Measurements from ENCODE around the gene SMIM17. TPM values are rescaled to one million over a fixed set of nuclear protein-coding genes. Genes with fewer than 3 reads are reported as not detected.

Gene SMIM17
- polyA plus RNA-seq, 1 of the 3 experiments (the other 2 are of a cell fraction), result 0.05 TPM

- Histone ChIP-seq H3K9me2 (no peaks in the 10 kb centered on the region), H4K20me1 (ENCODE audit: insufficient read depth) (no peaks in the 10 kb centered on the region), H3K4me3 (ENCODE audit: low read depth in 2 of 2, low read length in 1 of 2) (no peak overlapping the region), H3K9ac (no peak overlapping the region), H3F3A (replicated peaks; ENCODE audit: insufficient read depth) (no peaks in the 10 kb centered on the region), H3K36me3 (replicated peaks in 1 of 2; ENCODE audit: control insufficient read depth in 1 of 2, insufficient read depth in 2 of 2, low read length in 1 of 2) (peaks cover 19 to 34% of the 10 kb centered on the region in 2 experiments), H3K27me3 (ENCODE audit: insufficient read depth) (no peaks in the 10 kb centered on the region), H3K79me2 (ENCODE audit: insufficient read depth) (no peaks in the 10 kb centered on the region), H3K9me3 (no peaks in the 10 kb centered on the region), H3K27ac (ENCODE audit: low read depth in 2 of 2, low read length in 1 of 2) (no peak overlapping the region), H3K4me1 (ENCODE audit: control insufficient read depth in 1 of 2, insufficient read depth in 2 of 2, low read depth in 1 of 2, low read length in 1 of 2) (no peaks in the 10 kb centered on the region), H3K4me2 (no peak overlapping the region), H2AFZ (ENCODE audit: low read depth) (no peak overlapping the region)
- TF ChIP-seq FOXM1 (IDR thresholded peaks at IDR 0.05; ENCODE audit: low read depth) (no peak), MXI1 (IDR thresholded peaks at IDR 0.05; ENCODE audit: low read depth, low read length) (no peak), MAX (IDR thresholded peaks at IDR 0.05; ENCODE audit: low read depth) (no peak), CHD2 (IDR thresholded peaks at IDR 0.05; ENCODE audit: low read length, partially characterized antibody) (no peak), YY1 (IDR thresholded peaks at IDR 0.05; ENCODE audit: low read depth) (no peak), EZH2phosphoT487 (IDR thresholded peaks at IDR 0.05; ENCODE audit: borderline replicate concordance, low read depth) (no peak), NRF1 (IDR thresholded peaks at IDR 0.05; ENCODE audit: low read depth, low read length) (no peak), RAD21 (IDR thresholded peaks at IDR 0.05; ENCODE audit: low read length) (no peak), POLR2AphosphoS5 (IDR thresholded peaks at IDR 0.05; ENCODE audit: low read depth, low read length) (no peak), ELF1 (IDR thresholded peaks at IDR 0.05) (no peak), SMC3 (IDR thresholded peaks at IDR 0.05; ENCODE audit: low read depth, low read length) (no peak)
- TF ChIP-seq, protein P1, sequence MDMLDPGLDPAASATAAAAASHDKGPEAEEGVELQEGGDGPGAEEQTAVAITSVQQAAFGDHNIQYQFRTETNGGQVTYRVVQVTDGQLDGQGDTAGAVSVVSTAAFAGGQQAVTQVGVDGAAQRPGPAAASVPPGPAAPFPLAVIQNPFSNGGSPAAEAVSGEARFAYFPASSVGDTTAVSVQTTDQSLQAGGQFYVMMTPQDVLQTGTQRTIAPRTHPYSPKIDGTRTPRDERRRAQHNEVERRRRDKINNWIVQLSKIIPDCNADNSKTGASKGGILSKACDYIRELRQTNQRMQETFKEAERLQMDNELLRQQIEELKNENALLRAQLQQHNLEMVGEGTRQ (IDR thresholded peaks at IDR 0.05; ENCODE audit: borderline replicate concordance, low read depth, low read length), result no peak
- ChIA-PET POLR2A (no interaction called here), CTCF (no interaction called here)
- DNase-seq, result no peak
- WGBS (ENCODE audit: low lambda C conversion rate), result 84% methylated on average over 9 of the region's 9 CpGs
These were observed 17.3 kb upstream of the SMIM17 start for GRCh38 chr19:56625708-56626107.

DNA sequence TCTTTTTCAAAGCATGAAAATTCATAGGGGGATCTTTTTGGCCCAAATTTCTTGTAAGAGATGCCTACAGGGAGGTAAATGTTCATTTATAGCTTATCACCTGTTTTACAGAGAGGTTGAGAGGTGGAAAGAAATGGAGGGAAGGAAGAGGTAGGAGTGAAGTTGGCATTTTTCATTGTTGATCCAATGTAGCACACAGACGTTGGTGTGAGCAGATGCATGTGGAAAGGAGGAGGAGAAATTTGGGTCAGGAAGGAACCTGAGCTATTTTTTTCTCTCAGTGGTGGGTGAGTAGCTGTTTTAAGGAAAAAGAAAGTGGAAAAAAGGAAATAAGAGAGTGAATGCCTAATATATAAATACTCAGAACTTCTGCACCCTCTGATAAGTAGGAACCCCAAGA, 9.9 kb upstream of the SMIM17 start:
- H3K4me1 ChIP-seq (ENCODE audit: control insufficient read depth in 1 of 2, insufficient read depth in 2 of 2, low read depth in 1 of 2, low read length in 1 of 2), result no peaks in the 10 kb centered on the region
- no peak overlapping the region for H2AFZ ChIP-seq (ENCODE audit: low read depth)
- H3F3A ChIP-seq (replicated peaks; ENCODE audit: insufficient read depth), result no peaks in the 10 kb centered on the region
- no peaks in the 10 kb centered on the region for H3K36me3 ChIP-seq (replicated peaks in 1 of 2; ENCODE audit: control insufficient read depth in 1 of 2, insufficient read depth in 2 of 2, low read length in 1 of 2)
- H3K4me2 ChIP-seq, result no peak overlapping the region
- no peak overlapping the region for H3K4me3 ChIP-seq (ENCODE audit: low read depth in 2 of 2, low read length in 1 of 2)
- no peaks in the 10 kb centered on the region for H3K9me2 ChIP-seq
- ChIA-PET POLR2A (no interaction called here), CTCF (interaction anchor here (0.6 kb wide), 1 partner anchor 1697 kb away, joined by 3 read pairs; no protein-coding TSS in a partner anchor)
- H3K27me3 ChIP-seq (ENCODE audit: insufficient read depth), result no peaks in the 10 kb centered on the region
- TF ChIP-seq, protein P1 (IDR thresholded peaks at IDR 0.05; ENCODE audit: borderline replicate concordance, low read depth, low read length), result no peak
- no peak for TF ChIP-seq RAD21 (IDR thresholded peaks at IDR 0.05; ENCODE audit: low read length)
- TF ChIP-seq TCF12 (IDR thresholded peaks at IDR 0.05), result no peak
- no peak for TF ChIP-seq NFIC (IDR thresholded peaks at IDR 0.05; ENCODE audit: borderline replicate concordance)
- TF ChIP-seq FOSL2 (IDR thresholded peaks at IDR 0.05; ENCODE audit: borderline replicate concordance, low read depth), result no peak
- no peak for TF ChIP-seq CHD2 (IDR thresholded peaks at IDR 0.05; ENCODE audit: low read length, partially characterized antibody)
- WGBS (ENCODE audit: low lambda C conversion rate), result 5% methylated on average over 1 of the region's 1 CpG
- DNase-seq, result no peak
- no peak overlapping the region for H3K27ac ChIP-seq (ENCODE audit: low read depth in 2 of 2, low read length in 1 of 2)
- H3K9ac ChIP-seq, result no peak overlapping the region
- no peaks in the 10 kb centered on the region for H3K79me2 ChIP-seq (ENCODE audit: insufficient read depth)
- H4K20me1 ChIP-seq (ENCODE audit: insufficient read depth), result no peaks in the 10 kb centered on the region
- H3K9me3 ChIP-seq, result no peaks in the 10 kb centered on the region

Data from SK-N-SH (cell line).